ENCODE results near the gene ERBB4.

GRCh38 chr2:211351987-211352386 lies 1186.6 kb downstream of the ERBB4 start:
- TF ChIP-seq CTCF (conservative IDR thresholded peaks at IDR 0.05; ENCODE audit: low read length) (no peak), EZH2phosphoT487 (IDR thresholded peaks at IDR 0.05; ENCODE audit: borderline replicate concordance) (no peak)
